Colonic mucosa (tissue), 4 donors: ENCODE results near the gene DOCK2. TPM values are rescaled to one million over a fixed set of nuclear protein-coding genes. Genes with fewer than 3 reads are reported as not detected.

Experiments used
- DNase-seq: peaks from one replicate; pipeline ENCODE4 v3.0.0-alpha.2; 2020
- H3K27ac ChIP-seq: fragments of 200-600 bp; one replicate; pipeline ENCODE4 v1.8.0; 2021
- H3K27me3 ChIP-seq: fragments of 200-600 bp; one replicate; pipeline ENCODE4 v1.8.0; 2021
- H3K36me3 ChIP-seq: fragments of 200-600 bp; one replicate; pipeline ENCODE4 v1.8.0; 2021
- H3K4me1 ChIP-seq: fragments of 200-600 bp; one replicate; pipeline ENCODE4 v1.8.0; 2021; ENCODE audit warnings: mild to moderate bottlenecking
- H3K4me3 ChIP-seq: fragments of 200-600 bp; one replicate; pipeline ENCODE4 v1.8.0; 2021
- H3K9ac ChIP-seq, 2 donors: one replicate each; pipeline ENCODE4 v1.7.0; 2013; ENCODE audit warnings: control low read depth in 2 of 2, low read depth in 2 of 2, low read length in 2 of 2
- H3K9me3 ChIP-seq: fragments of 200-600 bp; one replicate; pipeline ENCODE4 v1.8.0; 2021
- CTCF ChIP-seq: fragments of 200-600 bp; IDR thresholded peaks from one replicate; pipeline ENCODE4 v1.8.0; 2022; ENCODE audit warnings: antibody characterized with exemption, mild to moderate bottlenecking
- intact Hi-C: fragments of 100-400 bp; cut with DNase I; formaldehyde crosslinking; loops from one replicate; pipeline ENCODE4 v1.14.1; 2022
- total RNA-seq, 2 donors: library from RNA; stranded (reverse); fragmentation: NEBNext Ultra II Directional in 1 of 2; extraction: Animal tissue kit (Norgen Biotek cat#: 25700) in 1 of 2; gene quantifications; one replicate each; pipeline ENCODE4 v1.2.1, GENCODE V29; 2021
- donor health status: healthy.
- donor health status: DM: no; HTN: no; CAD: no.
- donor health status: DM: no; HTN: no; CAD: no.

DOCK2 gene
- total RNA-seq, 2 donors from 2014 or later, result 4.8 to 6.0 TPM

- intact Hi-C loops, result no loop called here
- H3K4me3 ChIP-seq, result no peak overlapping the region
- no peaks in the 10 kb centered on the region for H3K36me3 ChIP-seq
- no peaks in the 10 kb centered on the region for H3K9me3 ChIP-seq
- no peaks in the 10 kb centered on the region for H3K4me1 ChIP-seq
- H3K27me3 ChIP-seq, result no peaks in the 10 kb centered on the region
- no peak for TF ChIP-seq CTCF
- DNase-seq, result no peak
- no peak overlapping the region for H3K27ac ChIP-seq
- H3K9ac ChIP-seq, result no peak overlapping the region
Observed at GRCh38 chr5:169847519-169847918, 210.4 kb downstream of the DOCK2 start.

- no peak for TF ChIP-seq CTCF
Observed at GRCh38 chr5:169848271-169848670, 211.2 kb downstream of the DOCK2 start.

GRCh38 chr5:169848792-169849191 lies 211.7 kb downstream of the DOCK2 start:
- intact Hi-C loops, result no loop called here

More at GRCh38 chr5:169848271-169848670, 211.2 kb downstream of the DOCK2 start:
- intact Hi-C loops, result no loop called here
- Histone ChIP-seq H3K27me3 (no peaks in the 10 kb centered on the region), H3K4me1 (no peaks in the 10 kb centered on the region), H3K36me3 (no peaks in the 10 kb centered on the region), H3K9ac (no peak overlapping the region), H3K27ac (no peak overlapping the region), H3K9me3 (no peaks in the 10 kb centered on the region), H3K4me3 (no peak overlapping the region)
- DNase-seq, result no peak

GRCh38 chr5:169850409-169850808 lies 213.3 kb downstream of the DOCK2 start:
- no peak overlapping the region for H3K4me3 ChIP-seq
- H3K9me3 ChIP-seq, result no peaks in the 10 kb centered on the region
- no peaks in the 10 kb centered on the region for H3K4me1 ChIP-seq
- intact Hi-C loops, result no loop called here
- H3K36me3 ChIP-seq, result no peaks in the 10 kb centered on the region
- H3K27me3 ChIP-seq, result no peaks in the 10 kb centered on the region
- DNase-seq, result no peak
- no peak for TF ChIP-seq CTCF
- no peak overlapping the region for H3K27ac ChIP-seq
- H3K9ac ChIP-seq, result no peak overlapping the region

More at GRCh38 chr5:169848792-169849191, 211.7 kb downstream of the DOCK2 start:
- H3K27me3 ChIP-seq, result no peaks in the 10 kb centered on the region
- no peak overlapping the region for H3K27ac ChIP-seq
- no peaks in the 10 kb centered on the region for H3K36me3 ChIP-seq
- H3K9me3 ChIP-seq, result no peaks in the 10 kb centered on the region
- H3K4me3 ChIP-seq, result no peak overlapping the region
- H3K4me1 ChIP-seq, result no peaks in the 10 kb centered on the region
- no peak for DNase-seq
- TF ChIP-seq CTCF, result no peak
- no peak overlapping the region for H3K9ac ChIP-seq

- no peaks in the 10 kb centered on the region for H3K4me1 ChIP-seq
- DNase-seq, result no peak
- H3K9ac ChIP-seq, result no peak overlapping the region
- H3K36me3 ChIP-seq, result no peaks in the 10 kb centered on the region
- H3K27me3 ChIP-seq, result no peaks in the 10 kb centered on the region
- H3K27ac ChIP-seq, result no peak overlapping the region
- H3K9me3 ChIP-seq, result no peaks in the 10 kb centered on the region
- H3K4me3 ChIP-seq, result no peak overlapping the region
- no peak for TF ChIP-seq CTCF
- intact Hi-C loops, result no loop called here
Observed at GRCh38 chr5:169851321-169851850, 214.3 kb downstream of the DOCK2 start.
